ENCODE data around the gene CTNNBIP1.

- no peak for TF ChIP-seq POLR2A (IDR thresholded peaks at IDR 0.05)
- TF ChIP-seq CTCF (IDR thresholded peaks at IDR 0.05): no peak
These were observed 85.9 kb downstream of the CTNNBIP1 start, which contains the start of gene CLSTN1 for GRCh38 chr1:9823943-9824701.

All from testis (tissue), 2 donors.